HG02678 (cell line): ENCODE results near the gene HHATL.

ENCODE experiments used
- ATAC-seq: cut with Tn5 transposase; IDR thresholded peaks from one replicate; pipeline ENCODE4 v1.9.1; 2021; ENCODE audit warnings: mild to moderate bottlenecking, moderate library complexity; ENCODE audit not compliant: unreplicated experiment

HHATL gene

GRCh38 chr3:42654331-42655201 lies 48.0 kb downstream of the HHATL start:
- no peak for ATAC-seq

DNA sequence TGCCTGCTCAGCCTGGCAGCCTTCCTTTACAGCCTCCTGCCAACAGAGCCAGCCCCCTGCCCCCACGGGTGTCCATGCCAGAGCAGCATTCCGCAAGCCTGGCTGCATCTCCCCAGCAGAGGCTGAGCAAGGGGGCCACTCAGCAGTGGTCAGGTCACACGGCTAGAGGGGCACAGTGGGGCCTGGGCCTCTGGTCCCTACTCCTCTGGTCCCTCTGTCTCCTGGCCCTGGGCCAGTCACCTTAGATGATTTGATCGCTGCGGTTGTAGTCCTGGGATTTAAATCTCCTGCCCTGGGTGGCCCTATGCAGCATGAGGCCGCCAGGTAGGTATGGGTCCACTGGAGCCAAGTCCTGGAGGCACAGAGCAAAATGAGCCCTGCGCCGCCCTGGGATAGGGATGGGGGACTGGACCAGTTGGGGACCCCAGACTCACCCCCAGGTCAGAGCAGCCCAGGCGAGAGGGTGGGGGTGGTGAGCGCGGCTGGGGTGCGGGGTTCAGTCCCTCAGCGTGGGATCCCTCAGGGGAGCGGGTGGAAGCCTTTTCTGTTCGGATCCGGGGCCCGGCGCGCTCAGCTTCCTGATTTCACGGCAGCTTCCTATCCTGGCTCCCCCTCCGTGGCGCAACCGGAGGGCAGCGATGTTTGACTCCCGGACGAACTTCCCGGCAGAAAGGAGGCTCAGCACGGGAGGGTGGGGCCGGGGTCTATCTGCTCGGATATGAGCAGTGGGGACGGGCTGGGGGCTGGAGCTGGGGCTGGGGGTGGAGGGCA lies 48.9 kb downstream of the HHATL start, which contains the start of gene ZBTB47:
TSS of gene ZBTB47 (plus strand) at position 138 of the 771 bp plus-strand sequence. CDS start 4,659 bp downstream, outside the sequence.
- no peak for ATAC-seq

- no peak for ATAC-seq
These were observed 49.4 kb downstream of the HHATL start for GRCh38 chr3:42653303-42653559.

- ATAC-seq: peak; percentile 71
These were observed 49.8 kb downstream of the HHATL start for GRCh38 chr3:42652611-42653302.

DNA sequence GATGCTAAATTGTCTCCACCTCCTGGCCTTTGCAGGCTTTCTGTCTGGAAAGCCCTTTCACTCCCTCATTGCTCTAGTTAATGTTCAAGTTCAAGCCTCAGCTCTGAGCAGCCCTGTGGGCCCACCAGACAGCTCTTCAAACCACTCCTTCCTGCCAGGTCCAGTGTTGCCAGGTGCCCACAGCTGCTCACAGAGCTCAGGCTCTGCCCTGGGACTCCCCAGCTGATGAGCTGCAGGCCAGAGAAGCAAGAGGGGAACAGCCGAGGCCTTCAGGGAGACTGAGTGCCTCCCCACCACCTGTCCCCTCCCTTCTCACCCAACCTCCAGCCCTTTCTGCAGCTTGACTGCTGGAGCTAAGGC lies 50.4 kb downstream of the HHATL start:
- peak; percentile 20 for ATAC-seq

DNA sequence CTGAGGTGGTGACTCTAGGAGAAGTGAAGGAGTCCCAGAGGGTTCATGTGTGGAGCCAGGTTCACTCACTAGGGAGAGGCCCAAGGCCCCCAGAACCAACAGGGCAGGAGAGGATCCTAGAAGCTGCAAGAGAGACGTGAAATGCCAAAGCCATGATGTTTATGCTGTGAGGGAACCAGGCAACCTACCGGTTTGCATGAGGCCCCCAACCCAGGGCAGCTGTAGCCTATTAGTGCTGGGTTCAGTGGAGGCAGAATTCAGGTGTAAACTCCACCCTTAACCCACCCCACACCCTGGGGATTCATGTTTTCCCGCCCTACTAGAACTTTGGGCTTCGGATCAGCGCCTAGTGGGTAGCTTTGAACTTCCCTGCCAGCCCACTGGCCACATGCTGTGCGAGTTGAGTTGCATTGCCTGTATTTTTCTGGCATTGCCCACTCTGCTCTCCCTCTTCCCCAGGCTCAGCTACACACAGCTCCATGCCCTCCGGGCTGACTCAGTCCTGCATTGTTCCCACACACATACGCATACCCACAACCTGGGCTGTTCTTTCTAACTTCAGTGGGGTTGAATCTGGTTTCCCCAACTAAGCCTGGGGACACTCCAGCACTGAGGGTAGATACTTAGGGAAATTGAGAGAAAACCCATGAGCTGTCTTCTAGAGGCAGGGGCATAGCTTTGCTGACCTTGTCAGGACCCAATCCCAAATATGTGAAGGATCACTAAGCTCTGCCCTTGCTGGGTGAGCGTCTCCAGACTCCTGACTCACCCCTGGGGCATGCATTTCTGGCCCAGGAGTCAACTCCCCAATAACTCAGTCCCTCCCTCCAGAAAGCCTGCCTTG lies 51.1 kb downstream of the HHATL start:
- no peak for ATAC-seq

- no peak for ATAC-seq
These were observed 52.8 kb downstream of the HHATL start for GRCh38 chr3:42649783-42650182.

DNA sequence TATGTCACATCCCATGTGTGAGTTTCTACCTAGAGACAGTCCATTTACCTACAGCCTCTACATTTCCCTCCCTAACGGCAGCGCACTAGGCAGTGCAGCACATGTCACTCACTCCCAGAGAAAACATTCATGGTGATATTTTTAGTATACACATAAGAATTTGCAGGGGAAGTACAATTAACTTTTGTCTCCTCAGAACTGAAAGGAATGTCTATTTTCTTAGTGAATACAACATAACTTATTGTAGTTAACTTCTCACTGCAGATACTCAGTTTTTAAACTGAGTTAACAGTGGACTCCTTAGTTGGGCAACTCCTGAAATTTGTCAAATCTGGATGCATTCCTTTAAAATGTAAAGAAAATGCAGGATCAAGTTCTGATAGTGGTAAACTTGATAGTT lies 53.6 kb downstream of the HHATL start:
- no peak for ATAC-seq

DNA sequence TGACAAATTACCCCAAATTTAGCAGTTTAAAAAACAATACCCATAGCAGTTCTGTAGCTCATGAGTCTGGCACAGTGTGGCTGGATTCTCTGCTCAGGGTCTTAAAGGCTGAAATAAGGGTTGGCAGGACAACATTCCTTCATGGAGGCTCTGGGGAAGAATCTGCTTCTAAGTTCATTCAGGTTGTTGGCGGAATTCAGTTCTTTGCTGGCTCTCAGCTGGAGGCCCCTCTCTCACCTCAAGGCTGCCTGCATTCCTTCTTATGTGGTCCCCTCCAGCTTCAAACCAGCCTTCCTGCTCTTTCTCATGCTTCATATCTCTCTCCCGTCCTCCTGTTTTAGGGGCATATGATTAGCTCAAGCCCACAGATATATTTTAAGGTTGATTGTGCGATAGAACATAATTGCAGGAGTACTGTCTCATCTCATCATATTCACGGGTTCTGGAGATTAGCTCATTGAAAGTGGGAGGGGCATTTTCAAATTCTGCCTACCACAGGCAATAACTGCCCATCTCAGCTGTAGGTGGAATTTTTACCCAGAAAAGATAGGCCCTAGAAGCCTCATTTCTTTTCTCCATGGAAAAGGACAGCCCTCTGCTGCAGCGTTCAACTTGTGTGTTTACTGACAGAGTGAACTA lies 54.7 kb downstream of the HHATL start:
- no peak for ATAC-seq
